AG09309 (cell line): ENCODE data around the gene LTF.

ENCODE experiments used
- DNase-seq: peaks from one replicate; pipeline ENCODE4 v3.0.0-alpha.2; 2010; ENCODE audit warnings: low read depth
- H3K4me3 ChIP-seq: 2 replicates; pipeline ENCODE4 v1.5.1; 2011; ENCODE audit warnings: mild to moderate bottlenecking, low read depth, low read length, moderate library complexity; ENCODE audit not compliant: control insufficient read depth
- CTCF ChIP-seq: IDR thresholded peaks from 2 replicates; pipeline ENCODE4 v1.5.1; 2011; ENCODE audit warnings: mild to moderate bottlenecking, low read depth, low read length, inconsistent platforms; ENCODE audit not compliant: insufficient read depth, control insufficient read depth; ENCODE audit errors: missing control alignments

Gene LTF

DNA sequence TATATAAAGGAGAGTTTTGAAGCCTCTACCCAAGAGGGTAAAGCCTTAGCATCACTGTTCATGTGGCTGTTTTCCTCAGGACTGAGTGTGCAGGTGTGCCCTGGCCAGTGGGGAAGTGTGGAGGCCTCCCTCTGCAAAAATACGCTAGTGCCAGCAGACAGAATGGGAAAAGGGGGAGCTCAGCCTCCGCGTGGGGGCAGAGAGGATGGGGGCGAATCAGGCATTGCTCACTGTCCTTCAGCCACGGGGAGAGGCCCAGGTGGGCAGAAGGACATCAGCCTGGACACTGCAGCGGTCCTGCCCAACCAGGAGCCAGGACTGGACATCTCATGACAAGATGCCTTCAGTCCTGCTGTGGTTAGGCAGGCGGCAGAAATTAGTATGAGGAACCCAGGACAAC, 10.1 kb downstream of the LTF start:
- H3K4me3 ChIP-seq: no peak overlapping the region

DNA sequence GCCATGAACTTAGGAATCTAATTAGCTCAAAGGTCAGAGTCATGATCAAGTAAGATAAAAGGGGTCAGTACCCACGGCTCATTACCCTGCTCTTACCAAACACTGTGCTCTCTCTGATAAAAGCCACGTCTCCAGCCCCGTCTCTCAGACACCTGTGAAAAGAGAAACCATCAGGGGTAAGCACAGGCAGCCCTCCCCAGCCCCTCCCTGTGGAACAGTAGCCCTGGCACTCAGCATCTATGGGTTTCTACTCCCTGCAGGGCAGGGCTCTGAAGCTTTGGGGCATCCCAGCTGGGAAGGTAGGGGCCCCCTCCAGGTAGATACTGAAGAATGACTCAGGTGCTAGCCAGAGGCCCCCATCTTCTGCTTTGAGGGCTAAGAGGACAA, 10.5 kb downstream of the LTF start:
- no peak overlapping the region for H3K4me3 ChIP-seq
- no peak for TF ChIP-seq CTCF
- no peak for DNase-seq

More for the DNA sequence above, 10.1 kb downstream of the LTF start:
- TF ChIP-seq CTCF: no peak
- no peak for DNase-seq

DNA sequence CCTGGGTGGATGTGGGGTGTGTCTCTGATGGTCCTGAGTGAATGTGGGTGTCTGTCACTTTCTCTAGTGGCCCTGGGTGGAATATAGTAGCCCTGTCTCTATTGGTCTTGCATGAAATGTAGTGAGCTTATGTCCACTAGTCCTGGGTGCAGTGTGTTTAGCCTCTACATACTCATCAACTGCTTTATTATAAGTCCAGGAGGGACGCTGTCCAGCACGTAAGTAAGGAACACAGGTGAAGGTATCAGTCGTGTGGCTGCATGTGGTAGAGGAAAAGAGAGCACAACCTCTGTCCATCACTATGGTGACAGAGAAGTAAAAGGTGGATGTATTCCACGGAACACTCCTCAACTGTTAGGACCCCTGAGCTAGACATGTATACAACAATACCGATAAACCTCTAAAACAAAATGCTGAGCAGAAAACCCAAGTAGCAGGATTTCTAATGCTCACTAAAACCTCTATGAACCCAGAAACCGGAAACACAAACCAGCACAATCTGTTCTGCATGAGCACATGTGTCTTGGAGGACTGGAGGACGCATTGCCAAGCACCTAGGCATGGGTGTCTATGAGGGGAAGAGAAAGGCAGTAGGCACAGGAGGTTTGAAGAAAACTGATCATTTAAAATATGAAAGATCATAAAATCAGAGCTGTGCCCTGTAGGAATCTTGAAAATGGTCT, 11.0 kb downstream of the LTF start:
- DNase-seq: no peak
- no peak for TF ChIP-seq CTCF
- H3K4me3 ChIP-seq: no peak overlapping the region

DNA sequence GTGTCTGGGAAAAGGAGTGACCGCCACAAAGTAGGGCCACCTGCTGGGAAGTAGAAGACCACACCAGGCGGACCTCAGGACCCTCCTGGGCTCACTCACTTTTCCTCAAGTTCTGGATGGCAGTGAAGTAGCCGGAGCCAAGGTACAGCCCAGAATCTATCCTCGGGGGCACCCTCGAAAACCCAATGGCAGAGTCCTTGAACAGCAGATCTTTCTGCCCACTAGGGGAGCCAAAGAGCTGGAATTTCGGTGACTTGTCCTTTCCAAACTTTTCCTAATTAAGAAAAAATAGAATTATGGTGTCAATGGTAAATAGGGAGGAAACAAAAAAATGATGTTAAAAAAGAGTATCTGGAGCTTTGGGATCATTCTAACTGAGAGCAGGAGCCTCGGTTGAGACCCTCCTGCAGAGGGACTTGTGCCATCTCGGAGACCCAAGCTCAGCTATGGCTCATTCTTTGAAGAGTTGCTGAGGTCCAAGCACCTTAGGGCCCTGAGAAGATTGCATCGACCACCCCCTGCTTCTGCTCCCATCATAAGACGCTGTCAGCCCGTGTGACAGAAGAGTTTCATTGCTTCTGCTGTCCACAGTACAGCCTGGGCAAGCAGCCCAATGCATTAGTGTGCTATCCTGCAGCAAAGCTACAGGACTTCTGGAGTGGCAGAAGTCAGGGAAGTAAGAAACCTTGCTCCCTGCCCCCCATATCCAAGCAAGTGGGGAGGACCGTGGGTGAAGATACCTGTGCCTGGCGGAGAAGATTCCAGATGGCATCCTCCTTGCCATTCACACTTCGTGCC, 14.8 kb downstream of the LTF start:
- no peak overlapping the region for H3K4me3 ChIP-seq
- peak; percentile 71 for TF ChIP-seq CTCF
- no peak for DNase-seq

DNA sequence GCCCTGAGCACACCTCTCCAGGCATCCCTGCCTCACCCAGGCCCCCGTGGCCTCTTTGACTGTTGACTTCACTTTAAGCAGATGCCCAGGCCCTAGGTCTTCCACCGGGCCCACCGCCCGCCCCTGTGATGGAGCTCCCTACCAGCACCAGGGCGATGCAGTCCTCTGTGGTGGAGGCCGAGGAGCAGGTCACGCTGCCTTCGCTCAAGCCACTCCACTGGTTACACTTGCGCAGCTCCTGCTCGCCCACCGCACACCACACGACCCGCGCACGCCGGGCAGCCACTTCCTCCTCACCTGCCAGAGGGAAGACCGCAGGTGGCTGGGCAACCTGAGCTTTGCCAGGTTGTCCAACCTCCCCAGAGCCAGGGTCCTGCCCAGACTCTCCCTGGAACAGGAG, 16.0 kb downstream of the LTF start:
- DNase-seq: no peak
- no peak for TF ChIP-seq CTCF
- no peak overlapping the region for H3K4me3 ChIP-seq

DNA sequence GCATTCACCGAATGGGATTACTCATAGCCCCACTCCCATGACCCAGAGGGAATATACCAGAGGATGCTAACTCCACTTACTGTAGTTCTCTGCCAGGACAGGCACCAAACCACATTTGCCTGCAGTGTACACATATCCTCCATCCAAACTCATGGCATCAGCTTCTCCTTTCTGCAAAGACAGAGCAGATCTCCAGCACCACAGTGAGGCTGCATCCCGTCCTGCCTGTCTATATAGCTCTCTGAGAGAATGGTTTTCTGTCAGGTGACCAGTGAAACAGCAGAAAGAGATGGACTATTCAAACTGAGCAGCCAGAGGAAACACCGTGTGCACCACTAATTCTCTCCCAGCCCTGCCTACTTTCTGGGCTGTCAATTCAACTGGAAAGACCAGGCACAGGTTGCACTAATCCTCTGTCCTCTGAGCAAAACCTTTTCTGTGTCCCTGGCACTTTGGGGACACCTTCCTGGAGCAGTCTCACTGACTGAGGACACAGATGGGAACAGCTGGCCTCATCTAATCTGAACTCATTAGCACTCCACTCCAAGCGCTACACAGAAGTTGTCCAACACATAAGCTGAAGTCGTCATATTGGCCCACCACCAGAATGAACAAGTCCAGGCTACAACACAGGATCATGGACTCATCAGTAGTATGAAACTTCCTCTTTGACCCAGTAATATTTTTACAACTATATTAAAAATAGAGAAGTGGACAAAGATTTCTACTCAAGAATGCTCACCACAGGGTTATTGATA, 17.3 kb downstream of the LTF start:
- no peak overlapping the region for H3K4me3 ChIP-seq
- DNase-seq: no peak
- no peak for TF ChIP-seq CTCF
